HCT116 (cell line): ENCODE data around the gene KLHL2. TPM values are rescaled to one million over a fixed set of nuclear protein-coding genes. Genes with fewer than 3 reads are reported as not detected.

ENCODE experiments used
- ATAC-seq: fragments of 200-7000 bp; cut with Tn5 transposase; 2 replicates; pipeline ENCODE4 v1.9.1; 2020; ENCODE audit warnings: mild to moderate bottlenecking, moderate library complexity
- BruUV-seq: library from RNA; stranded (reverse); fragments of 400-500 nt; replicated peaks from 2 replicates; lab custom pipeline; 2021; lab: Mats Ljungman, UMichigan
- CTCF ChIA-PET: fragments of 300-600 bp; sonication (Branson Sonifier 250); formaldehyde crosslinking; loops from one replicate; lab custom pipeline; 2021; ENCODE audit warnings: antibody characterized with exemption; lab: Charles Lee
- POLR2A ChIA-PET: fragments of 300-600, 350-600 bp; sonication (Branson Sonifier 250); formaldehyde crosslinking; loops from one replicate; lab custom pipeline; 2021; ENCODE audit warnings: antibody characterized with exemption; lab: Charles Lee
- RAD21 ChIA-PET, 2 experiments: fragments of 300-600 bp; sonication (Branson Sonifier 250); formaldehyde crosslinking; loops; one replicate each; lab custom pipeline; 2023; ENCODE audit warnings: low total read pairs in 2 of 2; ENCODE audit not compliant: uncharacterized antibody in 2 of 2, unreplicated experiment in 2 of 2, low non-redundant PET in 1 of 2; lab: Charles Lee
- DNase-seq: peaks from one replicate; pipeline ENCODE4 v3.0.0-alpha.2; 2010; ENCODE audit warnings: low read depth, low spot score
- H2AFZ ChIP-seq: fragments of 200-600 bp; shearing (Covaris generic), sonication (generic); 2 replicates; pipeline ENCODE4 v1.6.1; 2017; ENCODE audit warnings: low read depth, mixed run types, mixed read lengths, antibody characterized with exemption, low read length; ENCODE audit not compliant: poor library complexity, severe bottlenecking
- H3K27ac ChIP-seq: 2 replicates; pipeline ENCODE4 v1.5.1; 2012; ENCODE audit warnings: low read depth, low read length
- H3K27me3 ChIP-seq: fragments of 200-600 bp; sonication (generic); 2 replicates; pipeline ENCODE4 v1.6.1; 2016; ENCODE audit warnings: mixed run types, low read length, mixed read lengths; ENCODE audit not compliant: insufficient read depth
- H3K36me3 ChIP-seq, 2 experiments: fragments of 200-500 bp in 1 of 2; fragments of 200-600 bp in 1 of 2; sonication (Bioruptor generic) in 1 of 2; sonication (generic) in 1 of 2; 2 replicates each; pipeline versions ENCODE4 v1.5.1 to v1.6.1; 2014 to 2016; ENCODE audit warnings: low read length in 2 of 2, inconsistent platforms in 1 of 2, mixed read lengths in 1 of 2, mixed run types in 1 of 2; ENCODE audit not compliant: insufficient read depth in 2 of 2, control insufficient read depth in 1 of 2
- H3K4me1 ChIP-seq, 2 experiments: fragments of 200-600 bp in 1 of 2; sonication (generic) in 1 of 2; 2 replicates each; pipeline versions ENCODE4 v1.5.1 to v1.6.1; 2012 to 2017; ENCODE audit warnings: low read length in 2 of 2, inconsistent platforms in 1 of 2, mild to moderate bottlenecking in 1 of 2, mixed read lengths in 1 of 2, mixed run types in 1 of 2, moderate library complexity in 1 of 2; ENCODE audit not compliant: insufficient read depth in 2 of 2, control insufficient read depth in 1 of 2
- H3K4me2 ChIP-seq: fragments of 200-600 bp; sonication (generic); 2 replicates; pipeline ENCODE4 v1.6.1; 2017; ENCODE audit warnings: mixed run types, low read length, mixed read lengths
- H3K4me3 ChIP-seq, 2 experiments: fragments of 200-600 bp in 1 of 2; sonication (generic) in 1 of 2; replicated peaks in 1 of 2; 2 replicates each; pipeline ENCODE4 v1.5.1; 2011 to 2016; ENCODE audit warnings: low read length in 2 of 2, control low read depth in 1 of 2, low read depth in 1 of 2, mild to moderate bottlenecking in 1 of 2, mixed read lengths in 1 of 2, mixed run types in 1 of 2
- H3K79me2 ChIP-seq: fragments of 200-600 bp; sonication (generic); 2 replicates; pipeline ENCODE4 v1.6.1; 2017; ENCODE audit warnings: mild to moderate bottlenecking, mixed run types, low read length, moderate library complexity, mixed read lengths; ENCODE audit not compliant: insufficient read depth
- H3K9ac ChIP-seq: fragments of 200-600 bp; sonication (generic); 2 replicates; pipeline ENCODE4 v1.6.1; 2016; ENCODE audit warnings: low read length, mixed read lengths
- H3K9me2 ChIP-seq: fragments of 200-600 bp; sonication (generic), shearing (Covaris generic); 2 replicates; pipeline ENCODE4 v1.6.1; 2017; ENCODE audit warnings: mixed run types, mild to moderate bottlenecking, moderate library complexity; ENCODE audit not compliant: insufficient read depth
- H3K9me3 ChIP-seq, 2 experiments: fragments of 200-500 bp in 1 of 2; fragments of 200-600 bp in 1 of 2; sonication (Bioruptor generic) in 1 of 2; sonication (generic) in 1 of 2; 2 replicates each; pipeline ENCODE4 v1.6.1; 2014 to 2017; ENCODE audit warnings: low read length in 2 of 2, mixed read lengths in 2 of 2, inconsistent platforms in 1 of 2, low read depth in 1 of 2, mild to moderate bottlenecking in 1 of 2, mixed run types in 1 of 2, moderate library complexity in 1 of 2; ENCODE audit not compliant: control insufficient read depth in 1 of 2, insufficient read depth in 1 of 2
- H4K20me1 ChIP-seq: fragments of 200-600 bp; sonication (generic), shearing (Covaris generic); 2 replicates; pipeline ENCODE4 v1.6.1; 2017; ENCODE audit warnings: mixed run types, mild to moderate bottlenecking, moderate library complexity; ENCODE audit not compliant: insufficient read depth
- CBX3 ChIP-seq: IDR thresholded peaks from 2 replicates; pipeline ENCODE4 v1.6.1; 2012; ENCODE audit warnings: low read depth
- CEBPB ChIP-seq: IDR thresholded peaks from 2 replicates; pipeline ENCODE4 v1.6.1; 2012; ENCODE audit warnings: low read depth
- SIN3A ChIP-seq: IDR thresholded peaks from 2 replicates; pipeline ENCODE4 v1.6.1; 2012; ENCODE audit warnings: low read depth
- TCF7L2 ChIP-seq: IDR thresholded peaks from 2 replicates; pipeline ENCODE4 v1.7.0; 2011; ENCODE audit warnings: borderline replicate concordance, inconsistent platforms; ENCODE audit not compliant: insufficient read depth, insufficient read length; ENCODE audit errors: extremely low read depth
- ZBTB33 ChIP-seq: IDR thresholded peaks from 2 replicates; pipeline ENCODE4 v1.6.1; 2011; ENCODE audit warnings: mild to moderate bottlenecking, low read length, moderate library complexity; ENCODE audit not compliant: insufficient replicate concordance; ENCODE audit errors: extremely low read depth
- intact Hi-C: fragments of 100-400 bp; cut with micrococcal nuclease; formaldehyde crosslinking; loops from 2 replicates; pipeline ENCODE4 v1.10.0; 2022
- total RNA-seq: library from RNA; stranded (reverse); gene quantifications from one replicate; pipeline ENCODE4 v1.2.1, GENCODE V29; 2021; ENCODE audit not compliant: unreplicated experiment
- TF ChIP-seq, protein P1 (sequence below), 3 experiments: fragments of 200-600 bp in 1 of 3; sonication (generic) in 1 of 3; IDR thresholded peaks in 2 of 3; conservative IDR thresholded peaks in 1 of 3; 2 replicates each; pipeline ENCODE4 v1.5.1; 2012 to 2017; ENCODE audit warnings: low read depth in 2 of 3, low read length in 2 of 3, antibody characterized with exemption in 1 of 3, borderline replicate concordance in 1 of 3, control low read depth in 1 of 3, mild to moderate bottlenecking in 1 of 3, mixed read lengths in 1 of 3, mixed run types in 1 of 3, moderate library complexity in 1 of 3; ENCODE audit not compliant: insufficient read depth in 1 of 3
- TF ChIP-seq, protein P2 (sequence below): IDR thresholded peaks from 2 replicates; pipeline ENCODE4 v1.6.1; 2012

KLHL2 gene
- total RNA-seq, 1 experiment from 2014 or later: 24.6 TPM

DNA sequence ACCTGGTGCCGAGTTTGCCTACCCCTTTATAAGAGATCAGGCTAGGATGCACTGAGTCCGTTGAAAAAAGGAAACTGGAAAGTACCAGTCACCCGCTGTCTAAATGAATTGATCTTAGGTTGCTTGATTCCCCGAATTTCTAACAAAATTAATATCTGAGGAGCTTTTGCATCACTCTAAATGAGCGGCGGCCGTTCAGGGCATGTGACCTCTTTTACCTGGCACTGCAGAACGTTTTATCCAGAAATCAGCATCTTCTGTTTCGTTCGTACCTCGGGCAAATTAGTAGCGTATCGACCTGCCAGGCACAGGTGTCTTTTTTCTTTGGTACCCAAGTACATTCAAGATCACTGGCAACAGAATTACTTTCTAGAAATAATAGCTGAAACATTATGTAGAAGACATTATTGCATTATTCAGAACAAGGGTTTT lies 876 bp downstream of the KLHL2 start:
- Histone ChIP-seq H4K20me1 (no peaks in the 10 kb centered on the region), H3K36me3 (no peaks in the 10 kb centered on the region), H3K4me3 (peak overlapping the region; percentile 85 to 89), H3K9me2 (no peaks in the 10 kb centered on the region), H3K4me1 (peaks cover 10 to 41% of the 10 kb centered on the region in 2 experiments), H3K9me3 (no peaks in the 10 kb centered on the region), H3K27me3 (no peaks in the 10 kb centered on the region), H3K9ac (peak overlapping the region; percentile 79), H3K4me2 (peak overlapping the region; percentile 91), H3K79me2 (peaks cover 51% of the 10 kb centered on the region), H3K27ac (peak overlapping the region; percentile 66; the same call in 1 of the 2 replicates), H2AFZ (no peak overlapping the region)
- CTCF ChIA-PET: no interaction called here
- RAD21 ChIA-PET: no interaction called here
- intact Hi-C loops: loop anchor here (5.0 kb wide), 1 partner anchor 119 kb away; the partner anchor contains the start of gene MSMO1
- BruUV-seq: no TSS peak
- TF ChIP-seq ZBTB33: no peak
- no peak for TF ChIP-seq CBX3
- no peak for TF ChIP-seq TCF7L2
- TF ChIP-seq, protein P1, sequence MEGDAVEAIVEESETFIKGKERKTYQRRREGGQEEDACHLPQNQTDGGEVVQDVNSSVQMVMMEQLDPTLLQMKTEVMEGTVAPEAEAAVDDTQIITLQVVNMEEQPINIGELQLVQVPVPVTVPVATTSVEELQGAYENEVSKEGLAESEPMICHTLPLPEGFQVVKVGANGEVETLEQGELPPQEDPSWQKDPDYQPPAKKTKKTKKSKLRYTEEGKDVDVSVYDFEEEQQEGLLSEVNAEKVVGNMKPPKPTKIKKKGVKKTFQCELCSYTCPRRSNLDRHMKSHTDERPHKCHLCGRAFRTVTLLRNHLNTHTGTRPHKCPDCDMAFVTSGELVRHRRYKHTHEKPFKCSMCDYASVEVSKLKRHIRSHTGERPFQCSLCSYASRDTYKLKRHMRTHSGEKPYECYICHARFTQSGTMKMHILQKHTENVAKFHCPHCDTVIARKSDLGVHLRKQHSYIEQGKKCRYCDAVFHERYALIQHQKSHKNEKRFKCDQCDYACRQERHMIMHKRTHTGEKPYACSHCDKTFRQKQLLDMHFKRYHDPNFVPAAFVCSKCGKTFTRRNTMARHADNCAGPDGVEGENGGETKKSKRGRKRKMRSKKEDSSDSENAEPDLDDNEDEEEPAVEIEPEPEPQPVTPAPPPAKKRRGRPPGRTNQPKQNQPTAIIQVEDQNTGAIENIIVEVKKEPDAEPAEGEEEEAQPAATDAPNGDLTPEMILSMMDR (IDR thresholded peaks at IDR 0.05 in 2 of 3, conservative IDR thresholded peaks at IDR 0.05 in 1 of 3; ENCODE audit: borderline replicate concordance in 1 of 3, insufficient read depth in 1 of 3, low read depth in 2 of 3, low read length in 2 of 3): no peak
- no peak for TF ChIP-seq SIN3A
- TF ChIP-seq, protein P2, sequence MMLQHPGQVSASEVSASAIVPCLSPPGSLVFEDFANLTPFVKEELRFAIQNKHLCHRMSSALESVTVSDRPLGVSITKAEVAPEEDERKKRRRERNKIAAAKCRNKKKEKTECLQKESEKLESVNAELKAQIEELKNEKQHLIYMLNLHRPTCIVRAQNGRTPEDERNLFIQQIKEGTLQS: no peak
- TF ChIP-seq CEBPB: no peak
- ATAC-seq: no peak
- POLR2A ChIA-PET: interaction anchor here (2.6 kb wide), 1 partner anchor 119 kb away, joined by 6 read pairs; the partner anchor contains the start of gene MSMO1
- no peak for DNase-seq
